Activated naive CD4-positive, alpha-beta T cell treated with anti-CD3 and anti-CD28 coated beads, Interleukin-2, amount 50 U/mL, for 16 hours (primary cell): ENCODE measurements around the gene MARF1.
"Not testable (repeated sequence)": the region's sequence is repeated elsewhere in the genome, so short reads cannot be mapped to it uniquely, and the experiment has no call there.

Experiments
- DNase-seq: peaks from one replicate; pipeline ENCODE4 v3.0.0-alpha.2; 2020

The MARF1 gene

GRCh38 chr16:15572329-15573001 is 70.5 kb downstream of the MARF1 start:
- DNase-seq, result peak; percentile 32

DNA sequence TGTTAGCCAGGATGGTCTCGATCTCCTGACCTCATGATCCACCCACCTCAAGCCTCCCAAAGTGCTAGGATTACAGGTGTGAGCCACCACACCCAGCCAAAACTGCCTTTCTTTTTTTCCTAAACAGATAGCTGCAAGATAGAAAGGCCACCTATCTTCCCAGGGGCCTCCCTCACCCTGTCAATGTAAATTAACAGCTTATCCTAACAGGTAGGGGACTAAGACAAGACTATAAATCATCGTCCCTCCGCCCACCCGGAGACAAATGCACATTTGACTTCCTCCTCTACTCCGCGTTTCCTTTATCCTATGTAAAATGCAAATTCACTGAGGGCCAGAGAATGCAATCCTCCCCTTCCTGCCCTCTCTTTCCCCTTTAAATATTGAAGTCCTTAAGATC is 71.4 kb downstream of the MARF1 start:
- no peak for DNase-seq

GRCh38 chr16:15570666-15571065 is 72.3 kb downstream of the MARF1 start:
- DNase-seq, result not testable (repeated sequence)

- DNase-seq, result no peak
Observed at GRCh38 chr16:15567823-15568222, 75.1 kb downstream of the MARF1 start.

DNA sequence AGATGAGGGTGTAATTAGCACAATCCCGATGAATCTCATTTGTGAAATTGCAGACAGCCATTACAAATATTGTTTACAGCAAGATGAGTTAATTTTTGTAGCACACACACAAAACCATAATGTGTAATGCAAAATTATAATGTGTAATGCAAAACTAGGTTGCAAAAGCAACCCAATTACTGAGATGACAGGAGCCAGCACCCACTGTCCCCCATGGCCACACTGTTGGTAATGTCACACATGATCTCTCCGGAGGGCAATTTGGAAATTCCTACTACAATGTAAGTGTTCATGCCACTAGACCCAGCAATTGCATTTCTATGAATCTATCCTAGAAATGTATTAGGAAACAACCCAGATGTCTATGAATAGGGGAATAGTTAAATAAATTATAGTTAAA is 76.9 kb downstream of the MARF1 start:
- no peak for DNase-seq

DNA sequence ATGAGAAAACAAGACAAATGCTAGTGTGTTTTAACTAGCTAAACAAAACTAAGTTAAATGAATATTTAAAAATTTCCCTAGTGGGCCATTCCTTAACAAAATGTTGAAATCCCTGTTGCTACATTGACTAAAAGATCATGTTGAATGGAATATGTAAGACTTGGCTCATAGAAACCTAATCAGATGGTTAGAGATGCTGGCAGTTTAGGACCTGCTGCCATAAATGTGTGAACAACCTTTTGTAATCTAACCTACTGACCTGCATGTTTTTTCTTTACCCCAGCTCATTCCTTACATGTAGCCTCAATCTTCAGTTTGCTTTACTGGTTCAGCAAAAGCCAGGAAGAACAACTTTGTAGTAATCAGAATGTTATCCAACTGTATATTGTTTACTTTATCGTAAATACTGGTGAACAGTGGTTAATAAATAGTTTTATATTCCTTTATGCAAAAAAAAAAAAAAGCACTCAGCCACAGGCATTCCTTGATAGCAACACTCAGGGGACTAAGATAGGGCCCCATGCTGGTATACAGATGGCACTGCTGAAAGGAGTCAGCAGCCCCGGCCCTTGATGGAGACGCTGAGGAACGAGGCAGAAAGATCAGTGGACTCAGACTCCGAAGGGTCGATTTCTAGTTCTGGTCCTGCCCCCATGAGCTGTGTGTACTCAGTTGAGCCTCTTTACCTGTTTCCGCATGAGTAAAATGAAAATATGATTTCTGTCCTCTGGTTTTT is 78.2 kb downstream of the MARF1 start:
- DNase-seq, result no peak

- DNase-seq, result no peak
Observed at GRCh38 chr16:15559176-15559575, 83.8 kb downstream of the MARF1 start.

DNA sequence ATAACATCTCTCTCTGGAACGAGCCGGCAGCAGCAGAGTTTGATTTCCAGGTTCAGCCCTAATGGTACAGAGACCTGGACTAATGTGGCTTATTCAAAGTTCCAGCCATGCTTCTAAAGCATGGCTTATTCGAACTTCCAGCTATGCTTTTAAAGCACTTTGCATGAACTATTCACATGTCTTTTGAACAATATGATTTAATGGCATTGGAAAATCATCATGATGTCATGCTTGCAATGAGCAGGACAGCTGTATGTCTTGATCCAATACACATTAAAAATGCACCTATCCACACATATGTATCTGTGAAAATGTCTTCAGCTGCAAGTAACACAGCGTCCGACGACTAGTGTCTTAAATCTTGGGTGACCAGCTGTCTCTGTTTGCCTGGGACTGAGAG is 85.7 kb downstream of the MARF1 start:
- DNase-seq, result no peak

DNA sequence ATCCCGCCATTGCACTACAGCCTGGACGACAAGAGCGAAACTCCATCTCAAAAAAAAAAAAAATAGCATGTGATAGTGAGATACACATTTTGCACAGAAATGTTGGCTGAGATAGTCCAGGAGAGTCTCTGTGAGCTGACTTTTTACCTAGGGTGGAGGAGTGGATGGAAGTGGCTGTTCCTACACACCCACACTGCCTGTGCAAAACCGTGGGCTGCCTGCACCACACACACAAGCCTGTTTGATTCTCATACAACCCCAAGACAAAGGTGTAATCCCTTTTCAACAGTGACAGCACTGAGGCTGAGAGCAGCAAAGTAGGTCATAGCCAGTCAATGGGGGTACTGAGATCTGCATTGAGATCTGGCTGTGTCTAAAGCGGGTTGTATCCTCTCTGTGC is 86.8 kb downstream of the MARF1 start:
- DNase-seq, result no peak

GRCh38 chr16:15553313-15554088 is 89.5 kb downstream of the MARF1 start:
- DNase-seq, result no peak

DNA sequence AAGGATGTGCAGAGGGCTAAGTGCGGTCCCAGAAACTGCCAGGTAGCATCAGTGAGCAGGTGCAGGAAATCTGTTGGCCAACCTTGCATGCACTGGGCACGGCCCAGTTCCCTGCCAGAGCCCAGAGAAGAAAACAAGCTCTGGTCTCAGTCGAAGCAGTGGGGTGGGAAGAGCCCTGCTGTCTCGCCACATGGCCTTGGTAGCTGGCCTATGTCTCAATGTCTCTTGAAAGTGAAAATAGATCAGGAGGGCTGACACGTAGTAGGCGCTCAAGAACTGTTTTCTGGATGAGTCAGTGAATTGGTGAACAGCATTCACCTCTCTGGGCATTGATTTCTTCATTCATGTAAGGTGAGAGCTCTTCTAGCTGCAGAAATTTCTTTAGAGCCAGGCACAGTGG is 90.4 kb downstream of the MARF1 start:
- DNase-seq, result no peak

DNA sequence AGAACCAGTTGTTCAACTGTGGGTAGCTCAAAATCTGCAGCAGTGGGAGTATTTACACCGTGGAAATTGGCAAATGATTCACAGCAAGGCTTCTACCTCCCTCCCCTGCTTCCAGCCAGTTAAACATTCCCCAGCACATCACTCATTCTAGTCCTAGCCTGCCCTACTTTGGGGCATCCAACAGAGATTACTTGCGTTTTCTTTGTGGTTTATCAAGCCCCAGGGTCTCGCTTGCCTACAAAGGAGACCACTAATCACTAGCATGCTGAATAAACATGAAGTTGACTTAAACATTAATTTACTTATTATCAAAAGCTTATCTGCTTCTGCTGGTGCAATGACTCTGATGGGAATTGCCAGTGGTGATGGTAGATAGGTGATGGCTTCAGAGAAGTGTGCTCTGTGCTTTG is 94.5 kb downstream of the MARF1 start:
- no peak for DNase-seq

- no peak for DNase-seq
Observed at GRCh38 chr16:15547768-15548096, 95.2 kb downstream of the MARF1 start.

DNA sequence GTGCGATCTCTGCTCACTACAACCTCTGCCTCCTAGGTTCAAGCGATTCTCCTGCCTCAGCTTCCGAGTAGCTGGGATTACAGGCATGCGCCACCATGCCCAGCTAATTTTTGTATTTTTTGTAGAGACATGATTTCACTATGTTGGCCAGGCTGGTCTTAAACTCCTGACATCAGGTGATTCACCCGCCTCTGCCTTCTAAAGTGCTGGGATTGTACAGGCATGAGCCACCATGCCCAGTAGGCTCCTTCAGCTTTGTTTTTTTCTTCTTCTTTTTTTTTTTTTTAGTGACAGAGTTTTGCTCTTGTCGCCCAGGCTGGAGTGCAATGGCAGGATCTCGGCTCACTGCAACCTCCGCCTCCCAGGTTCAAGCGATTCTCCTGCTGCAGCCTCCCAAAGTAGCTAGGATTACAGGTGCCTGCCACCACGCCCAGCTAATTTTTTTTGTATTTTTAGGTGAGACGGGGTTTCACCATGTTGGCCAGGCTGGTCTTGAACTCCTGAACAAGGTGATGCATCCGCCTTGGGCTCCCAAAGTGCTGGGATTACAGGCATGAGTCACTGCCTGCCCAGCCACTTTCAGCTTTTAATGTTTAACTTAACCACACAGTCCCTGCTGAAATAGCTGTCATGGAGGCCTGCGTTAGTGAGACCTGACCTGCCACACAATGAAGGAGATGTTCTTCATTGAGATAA is 95.7 kb downstream of the MARF1 start:
- not testable (repeated sequence) for DNase-seq

GRCh38 chr16:15545544-15545943 is 97.4 kb downstream of the MARF1 start:
- no peak for DNase-seq

GRCh38 chr16:15544405-15544804 is 98.5 kb downstream of the MARF1 start:
- DNase-seq, result no peak
